NB4 (cell line): ENCODE measurements around the gene RERE.

ENCODE experiments used
- DNase-seq: peaks from one replicate; pipeline ENCODE4 v3.0.0; 2010; ENCODE audit warnings: low read depth
- H3K4me3 ChIP-seq: one replicate; pipeline ENCODE4 v1.5.1; 2011; ENCODE audit warnings: mild to moderate bottlenecking, low read depth, low read length, moderate library complexity
- CTCF ChIP-seq: IDR thresholded peaks from one replicate; pipeline ENCODE4 v1.5.1; 2012; ENCODE audit warnings: low read depth, low read length
- MAX ChIP-seq: IDR thresholded peaks from 2 replicates; pipeline ENCODE4 v1.6.1; 2011; ENCODE audit warnings: low read depth, low read length
- MYC ChIP-seq: IDR thresholded peaks from 2 replicates; pipeline ENCODE4 v1.6.1; 2011; ENCODE audit warnings: low read depth, low read length
- POLR2A ChIP-seq: IDR thresholded peaks from 2 replicates; pipeline ENCODE4 v1.6.1; 2011; ENCODE audit warnings: mild to moderate bottlenecking; ENCODE audit not compliant: insufficient read length; ENCODE audit errors: extremely low read depth

The RERE gene

GRCh38 chr1:8818325-8818775, 910 bp upstream of the RERE start:
- peak; percentile 53 for DNase-seq
- no peak for TF ChIP-seq CTCF
- TF ChIP-seq POLR2A, result no peak
- TF ChIP-seq MYC, result no peak
- TF ChIP-seq MAX, result no peak
- peak overlapping the region; percentile 73 for H3K4me3 ChIP-seq

GRCh38 chr1:8816831-8817411, 519 bp downstream of the RERE start:
- TF ChIP-seq MYC, result 0 out of 2 replicates have a peak, but pooled peaks have one; percentile 41
- TF ChIP-seq POLR2A, result no peak
- peak; percentile 34 for DNase-seq

GRCh38 chr1:8816264-8816663, 1.2 kb downstream of the RERE start:
- peak overlapping the region; percentile 86 for H3K4me3 ChIP-seq

More at GRCh38 chr1:8816831-8817411, 519 bp downstream of the RERE start:
- peak overlapping the region; percentile 86 for H3K4me3 ChIP-seq

GRCh38 chr1:8815582-8816151, 1.8 kb downstream of the RERE start:
- DNase-seq, result no peak
- H3K4me3 ChIP-seq, result peak overlapping the region; percentile 86
- TF ChIP-seq POLR2A (no peak), MAX (no peak), CTCF (no peak), MYC (no peak)

More at GRCh38 chr1:8816264-8816663, 1.2 kb downstream of the RERE start:
- no peak for DNase-seq
- TF ChIP-seq MYC (no peak), POLR2A (no peak), CTCF (no peak), MAX (no peak)

GRCh38 chr1:8814865-8815264, 2.6 kb downstream of the RERE start:
- TF ChIP-seq MYC (no peak), CTCF (no peak), MAX (no peak), POLR2A (no peak)
- H3K4me3 ChIP-seq, result no peak overlapping the region
- no peak for DNase-seq

GRCh38 chr1:8813991-8814390, 3.4 kb downstream of the RERE start:
- no peak for DNase-seq
- no peak overlapping the region for H3K4me3 ChIP-seq
- TF ChIP-seq CTCF (no peak), POLR2A (no peak), MAX (no peak), MYC (no peak)
